B cell (primary cell): ENCODE measurements around the gene REV1. TPM values are rescaled to one million over a fixed set of nuclear protein-coding genes. Genes with fewer than 3 reads are reported as not detected.

Experiments
- ATAC-seq: fragments of 200-7000 bp; cut with Tn5 transposase; one replicate; pipeline ENCODE4 v1.10.0; 2021; ENCODE audit warnings: low read depth, mild to moderate bottlenecking, moderate number of reproducible peaks, moderate library complexity
- CTCF ChIA-PET: fragments of 350-600 bp; sonication (Branson Sonifier 250); formaldehyde crosslinking; loops from one replicate; lab custom pipeline; 2021; ENCODE audit warnings: antibody characterized with exemption, inconsistent platforms; lab: Charles Lee
- POLR2A ChIA-PET: fragments of 350-600 bp; sonication (Branson Sonifier 250); formaldehyde crosslinking; loops from one replicate; lab custom pipeline; 2021; ENCODE audit warnings: antibody characterized with exemption; lab: Charles Lee
- DNase-seq: peaks from one replicate; pipeline ENCODE4 v3.0.0; 2013
- H2AFZ ChIP-seq: 2 replicates; pipeline ENCODE4 v1.6.1; 2012; ENCODE audit warnings: mild to moderate bottlenecking, low read depth, low read length; ENCODE audit not compliant: insufficient read depth, poor library complexity, severe bottlenecking
- H3K27ac ChIP-seq, 2 donors: 1 replicate in 1 of 2; 2 replicates in 1 of 2; pipeline ENCODE4 v1.5.1; 2012 to 2013; ENCODE audit warnings: low read length in 2 of 2, mild to moderate bottlenecking in 2 of 2, moderate library complexity in 1 of 2
- H3K27me3 ChIP-seq, 4 experiments: fragments of 200-600 bp in 1 of 4; sonication (generic) in 1 of 4; replicated peaks in 1 of 4; 1 replicate in 2 of 4; 2 replicates in 2 of 4; pipeline versions ENCODE4 v1.6.1 to v1.7.0; 2013 to 2016; ENCODE audit warnings: low read length in 3 of 4, mild to moderate bottlenecking in 2 of 4, mixed read lengths in 1 of 4, moderate library complexity in 1 of 4; ENCODE audit not compliant: insufficient read depth in 4 of 4, control insufficient read depth in 3 of 4; ENCODE audit errors: control extremely low read depth in 1 of 4
- H3K36me3 ChIP-seq, 2 experiments: replicated peaks in 1 of 2; 1 replicate in 1 of 2; 2 replicates in 1 of 2; pipeline versions ENCODE4 v1.6.1 to v1.7.1; 2013; ENCODE audit warnings: low read length in 1 of 2; ENCODE audit not compliant: insufficient read depth in 2 of 2, control insufficient read depth in 1 of 2; ENCODE audit errors: control extremely low read depth in 1 of 2, extremely low read depth in 1 of 2
- H3K4me1 ChIP-seq, 2 donors: fragments of 200-600 bp in 1 of 2; sonication (generic) in 1 of 2; 1 replicate in 1 of 2; 2 replicates in 1 of 2; pipeline versions ENCODE4 v1.5.1 to v1.6.1; 2013 to 2017; ENCODE audit warnings: low read length in 2 of 2; ENCODE audit not compliant: control insufficient read depth in 2 of 2, insufficient read depth in 2 of 2
- H3K4me2 ChIP-seq: replicated peaks from 2 replicates; pipeline ENCODE3; 2012; ENCODE audit warnings: mild to moderate bottlenecking, low read depth, low read length; ENCODE audit not compliant: poor library complexity, severe bottlenecking
- H3K4me3 ChIP-seq, 5 experiments: fragments of 200-600 bp in 1 of 5; sonication (generic) in 1 of 5; 1 replicate in 3 of 5; 2 replicates in 2 of 5; pipeline versions ENCODE4 v1.5.1 to v1.7.0; 2011 to 2016; ENCODE audit warnings: low read length in 4 of 5, mild to moderate bottlenecking in 4 of 5, low read depth in 2 of 5, control low read depth in 1 of 5, moderate library complexity in 1 of 5; ENCODE audit not compliant: insufficient read depth in 1 of 5; ENCODE audit errors: control extremely low read depth in 1 of 5, extremely low read depth in 1 of 5
- H3K79me2 ChIP-seq: fragments of 200-600 bp; sonication (generic); one replicate; pipeline ENCODE4 v1.6.0; 2016; ENCODE audit warnings: low read length; ENCODE audit not compliant: control insufficient read depth, insufficient read depth
- H3K9ac ChIP-seq: fragments of 200-600 bp; sonication (generic); 2 replicates; pipeline ENCODE4 v1.6.1; 2017; ENCODE audit warnings: mild to moderate bottlenecking, low read length, moderate library complexity
- H3K9me3 ChIP-seq, 3 donors: one replicate each; pipeline versions ENCODE4 v1.6.1 to v1.7.1; 2013; ENCODE audit warnings: low read length in 2 of 3; ENCODE audit not compliant: control insufficient read depth in 2 of 3, insufficient read depth in 1 of 3; ENCODE audit errors: control extremely low read depth in 1 of 3
- H4K20me1 ChIP-seq: 2 replicates; pipeline ENCODE4 v1.6.0; 2012; ENCODE audit warnings: mild to moderate bottlenecking, low read length; ENCODE audit not compliant: insufficient read depth, control insufficient read depth, poor library complexity, severe bottlenecking
- H3K27ac Mint-ChIP-seq: one replicate; pipeline ENCODE4 v1.8.0; 2021; ENCODE audit warnings: mixed read lengths
- H3K27me3 Mint-ChIP-seq: one replicate; pipeline ENCODE4 v1.8.0; 2021; ENCODE audit warnings: mixed read lengths
- H3K4me1 Mint-ChIP-seq: one replicate; pipeline ENCODE4 v1.8.0; 2021; ENCODE audit warnings: mixed read lengths
- H3K4me3 Mint-ChIP-seq: one replicate; pipeline ENCODE4 v1.8.0; 2021; ENCODE audit warnings: mixed read lengths
- H3K9me3 Mint-ChIP-seq: one replicate; pipeline ENCODE4 v1.8.0; 2022; ENCODE audit warnings: mixed read lengths; ENCODE audit not compliant: insufficient read depth
- EZH2 ChIP-seq: IDR thresholded peaks from 2 replicates; pipeline ENCODE4 v1.6.1; 2012; ENCODE audit warnings: borderline replicate concordance, low read depth, mild to moderate bottlenecking, moderate library complexity, low read length; ENCODE audit not compliant: insufficient read depth, poor library complexity, severe bottlenecking
- WGBS: methylation state at CpG from one replicate; pipeline ENCODE4 v1.1.5; 2013; ENCODE audit warnings: missing lambda C conversion rate; ENCODE audit not compliant: insufficient coverage; 5-methylcytosine and 5-hydroxymethylcytosine counted together
- intact Hi-C: fragments of 100-400 bp; cut with micrococcal nuclease; formaldehyde crosslinking; loops from one replicate; pipeline ENCODE4 v1.10.0; 2022
- polyA plus RNA-seq: library from polyadenylated mRNA; depleted of rRNA; stranded (reverse); fragments of >200 nt; gene quantifications from 2 replicates; pipeline ENCODE4 v1.2.3, GENCODE V29; 2012
- total RNA-seq, 2 donors: library from RNA; stranded (reverse); fragments of 120-200 nt in 1 of 2; gene quantifications; 1 replicate in 1 of 2; 2 replicates in 1 of 2; pipeline versions ENCODE4 v1.2.3 to v1.2.4, GENCODE V29; 2013 to 2022
- TF ChIP-seq, protein P1 (sequence below): fragments of 200-600 bp; IDR thresholded peaks from one replicate; pipeline ENCODE4 v1.8.0; 2022; ENCODE audit warnings: antibody characterized with exemption, mild to moderate bottlenecking

Gene REV1
- total and polyA plus RNA-seq, 2 donors (not counting 1 experiment from before 2014, with no cell fraction given) = 25.4 to 70.5 TPM

DNA sequence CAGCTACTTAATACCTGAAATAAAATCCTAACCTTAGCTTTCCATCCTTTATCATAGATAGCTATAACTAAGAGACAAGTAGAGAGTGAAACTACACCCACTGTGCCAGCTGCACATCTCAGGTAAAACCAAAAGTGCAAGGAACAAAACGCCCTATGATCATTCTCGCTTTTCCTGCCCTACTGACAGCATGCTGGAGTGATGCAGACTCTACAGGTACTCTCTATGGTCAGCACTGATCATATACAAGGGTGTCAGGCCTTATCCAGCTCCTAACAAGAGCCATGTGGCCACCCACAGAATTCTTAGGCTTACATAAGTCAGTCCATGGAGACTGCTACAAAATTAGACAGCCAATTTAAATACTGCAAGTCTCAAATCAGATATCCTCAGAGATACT is 45.6 kb downstream of the REV1 start:
- TF ChIP-seq, protein P1, sequence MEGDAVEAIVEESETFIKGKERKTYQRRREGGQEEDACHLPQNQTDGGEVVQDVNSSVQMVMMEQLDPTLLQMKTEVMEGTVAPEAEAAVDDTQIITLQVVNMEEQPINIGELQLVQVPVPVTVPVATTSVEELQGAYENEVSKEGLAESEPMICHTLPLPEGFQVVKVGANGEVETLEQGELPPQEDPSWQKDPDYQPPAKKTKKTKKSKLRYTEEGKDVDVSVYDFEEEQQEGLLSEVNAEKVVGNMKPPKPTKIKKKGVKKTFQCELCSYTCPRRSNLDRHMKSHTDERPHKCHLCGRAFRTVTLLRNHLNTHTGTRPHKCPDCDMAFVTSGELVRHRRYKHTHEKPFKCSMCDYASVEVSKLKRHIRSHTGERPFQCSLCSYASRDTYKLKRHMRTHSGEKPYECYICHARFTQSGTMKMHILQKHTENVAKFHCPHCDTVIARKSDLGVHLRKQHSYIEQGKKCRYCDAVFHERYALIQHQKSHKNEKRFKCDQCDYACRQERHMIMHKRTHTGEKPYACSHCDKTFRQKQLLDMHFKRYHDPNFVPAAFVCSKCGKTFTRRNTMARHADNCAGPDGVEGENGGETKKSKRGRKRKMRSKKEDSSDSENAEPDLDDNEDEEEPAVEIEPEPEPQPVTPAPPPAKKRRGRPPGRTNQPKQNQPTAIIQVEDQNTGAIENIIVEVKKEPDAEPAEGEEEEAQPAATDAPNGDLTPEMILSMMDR = no peak
- TF ChIP-seq EZH2 = no peak
- peaks cover 13% of the 10 kb centered on the region for H3K79me2 ChIP-seq
- ATAC-seq = no peak

DNA sequence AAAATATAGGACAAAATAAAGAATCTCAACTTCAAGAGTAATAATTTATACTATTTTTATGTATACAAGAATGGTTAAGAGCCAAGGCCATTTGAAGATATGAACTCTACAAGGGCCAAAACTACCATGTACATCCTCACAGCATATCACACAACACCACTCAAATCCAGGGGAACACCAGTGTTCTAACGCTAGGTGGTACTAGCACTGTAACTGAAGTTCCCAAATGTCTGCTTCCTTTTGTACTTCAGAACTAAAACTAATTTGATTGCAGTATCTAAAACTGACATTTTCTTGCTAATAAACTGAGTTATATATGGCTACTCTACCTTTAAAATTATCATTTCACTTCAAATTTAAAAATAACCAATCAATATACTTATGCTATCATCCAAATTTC is 47.0 kb downstream of the REV1 start:
- H3K27ac Mint-ChIP-seq = no peak overlapping the region
- Histone ChIP-seq H3K4me1 (no peaks in the 10 kb centered on the region), H4K20me1 (no peaks in the 10 kb centered on the region), H3K79me2 (peaks cover 10% of the 10 kb centered on the region), H3K36me3 (peaks cover 2 to 24% of the 10 kb centered on the region in 2 experiments), H3K9me3 (no peaks in the 10 kb centered on the region), H2AFZ (no peak overlapping the region), H3K27ac (no peak overlapping the region), H3K4me2 (no peak overlapping the region), H3K4me3 (no peak overlapping the region), H3K27me3 (no peaks in the 10 kb centered on the region), H3K9ac (no peak overlapping the region)
- TF ChIP-seq EZH2 = no peak
- TF ChIP-seq, protein P1 = no peak
- no peaks in the 10 kb centered on the region for H3K4me1 Mint-ChIP-seq
- H3K27me3 Mint-ChIP-seq = no peaks in the 10 kb centered on the region
- CTCF ChIA-PET = interaction anchor here (1.1 to 1.9 kb wide), 3 partner anchors 9 to 48 kb away, joined by 3 to 5 read pairs (median 4); partner anchors contain the start of gene REV1
- POLR2A ChIA-PET = interaction anchor here (0.6 kb wide), 1 partner anchor 57 kb away, joined by 3 read pairs; no protein-coding TSS in a partner anchor
- H3K4me3 Mint-ChIP-seq = no peak overlapping the region
- DNase-seq (peak; percentile 10), ATAC-seq (no peak)
- H3K9me3 Mint-ChIP-seq = no peaks in the 10 kb centered on the region
- 80% methylated on average over 1 of the region's 1 CpG for WGBS
- intact Hi-C loops = loop anchor here (2.0 kb wide), 1 partner anchor 48 kb away; the partner anchor contains the start of gene REV1

More for the DNA sequence above, 45.6 kb downstream of the REV1 start:
- no peak overlapping the region for H2AFZ ChIP-seq
- no peaks in the 10 kb centered on the region for H3K9me3 Mint-ChIP-seq
- no peaks in the 10 kb centered on the region for H3K4me1 ChIP-seq
- no peaks in the 10 kb centered on the region for H4K20me1 ChIP-seq
- POLR2A ChIA-PET = interaction anchor here (0.7 kb wide), 1 partner anchor 78 kb away, joined by 3 read pairs; no protein-coding TSS in a partner anchor
- peaks cover 2 to 26% of the 10 kb centered on the region in 2 experiments for H3K36me3 ChIP-seq
- H3K9ac ChIP-seq = no peak overlapping the region
- no peaks in the 10 kb centered on the region for H3K27me3 ChIP-seq
- 82% methylated on average over 2 of the region's 2 CpGs for WGBS
- no peak overlapping the region for H3K4me3 ChIP-seq
- H3K4me3 Mint-ChIP-seq = no peak overlapping the region
- no peak overlapping the region for H3K4me2 ChIP-seq
- CTCF ChIA-PET = no interaction called here
- no peaks in the 10 kb centered on the region for H3K4me1 Mint-ChIP-seq
- H3K27me3 Mint-ChIP-seq = no peaks in the 10 kb centered on the region
- no peak overlapping the region for H3K27ac ChIP-seq
- intact Hi-C loops = no loop called here
- no peaks in the 10 kb centered on the region for H3K9me3 ChIP-seq
- no peak overlapping the region for H3K27ac Mint-ChIP-seq
- DNase-seq = no peak
